GM18507 (cell line): ENCODE measurements around the gene DACH1.
"Not testable (repeated sequence)": the region's sequence is repeated elsewhere in the genome, so short reads cannot be mapped to it uniquely, and the experiment has no call there.

Source experiments
- DNase-seq: peaks from one replicate; pipeline ENCODE4 v3.0.0; 2011; ENCODE audit warnings: low read depth; ENCODE audit not compliant: insufficient read length; ENCODE audit errors: extremely low spot score
- FAIRE-seq: peaks from 2 replicates; lab custom pipeline; 2011; peaks lifted over from hg19 to GRCh38; lab: Jason Lieb, UNC

The DACH1 gene

GRCh38 chr13:71867131-71867814 is at the start of gene DACH1:
Gene DACH1, minus strand, starts transcription at chr13:71867204.
- FAIRE-seq (no peak), DNase-seq (no peak)

GRCh38 chr13:71913717-71914116 is 46.7 kb upstream of the DACH1 start:
- no peak for DNase-seq
- FAIRE-seq: no peak

- DNase-seq: no peak
- no peak for FAIRE-seq
Observed at GRCh38 chr13:71912524-71912923, 45.5 kb upstream of the DACH1 start.

- no peak for FAIRE-seq
- DNase-seq: no peak
Observed at GRCh38 chr13:71906448-71906847, 39.4 kb upstream of the DACH1 start.

- DNase-seq (no peak), FAIRE-seq (no peak)
Observed at GRCh38 chr13:71902676-71903075, 35.7 kb upstream of the DACH1 start.

- FAIRE-seq, DNase-seq: not testable (repeated sequence)
Observed at GRCh38 chr13:71893506-71893905, 26.5 kb upstream of the DACH1 start.

- no peak for FAIRE-seq
- DNase-seq: no peak
Observed at GRCh38 chr13:71886880-71887279, 19.9 kb upstream of the DACH1 start.

GRCh38 chr13:71882120-71882519 is 15.1 kb upstream of the DACH1 start:
- no peak for FAIRE-seq
- DNase-seq: no peak

GRCh38 chr13:71880753-71881541 is 13.9 kb upstream of the DACH1 start:
- no peak for FAIRE-seq

GRCh38 chr13:71879808-71880344 is 12.9 kb upstream of the DACH1 start:
- DNase-seq (no peak), FAIRE-seq (no peak)

More at GRCh38 chr13:71880753-71881541, 13.9 kb upstream of the DACH1 start:
- no peak for DNase-seq

GRCh38 chr13:71879129-71879535 is 12.1 kb upstream of the DACH1 start:
- FAIRE-seq (peak; percentile 64), DNase-seq (no peak)

- DNase-seq: no peak
- no peak for FAIRE-seq
Observed at GRCh38 chr13:71877256-71877653, 10.3 kb upstream of the DACH1 start.

GRCh38 chr13:71876648-71877255 is 9.7 kb upstream of the DACH1 start:
- DNase-seq: no peak
- no peak for FAIRE-seq

- FAIRE-seq: no peak
- no peak for DNase-seq
Observed at GRCh38 chr13:71875823-71876222, 8.8 kb upstream of the DACH1 start.

- FAIRE-seq (no peak), DNase-seq (no peak)
Observed at GRCh38 chr13:71874458-71874857, 7.5 kb upstream of the DACH1 start.

- no peak for DNase-seq
- FAIRE-seq: no peak
Observed at GRCh38 chr13:71873418-71874247, 6.6 kb upstream of the DACH1 start.

- DNase-seq (no peak), FAIRE-seq (no peak)
Observed at GRCh38 chr13:71871844-71872243, 4.8 kb upstream of the DACH1 start.

GRCh38 chr13:71871176-71871754 is 4.3 kb upstream of the DACH1 start:
- no peak for FAIRE-seq
- no peak for DNase-seq

- no peak for DNase-seq
- no peak for FAIRE-seq
Observed at GRCh38 chr13:71870100-71870499, 3.1 kb upstream of the DACH1 start.
